ENCODE results near the gene WDR43.

WDR43 gene

GRCh38 chr2:28901841-28902240, 7.4 kb downstream of the WDR43 start:
- H3K4me3 ChIP-seq (ENCODE audit: low read length): no peak overlapping the region
- DNase-seq (ENCODE audit: low read depth): no peak
- TF ChIP-seq, protein P1, sequence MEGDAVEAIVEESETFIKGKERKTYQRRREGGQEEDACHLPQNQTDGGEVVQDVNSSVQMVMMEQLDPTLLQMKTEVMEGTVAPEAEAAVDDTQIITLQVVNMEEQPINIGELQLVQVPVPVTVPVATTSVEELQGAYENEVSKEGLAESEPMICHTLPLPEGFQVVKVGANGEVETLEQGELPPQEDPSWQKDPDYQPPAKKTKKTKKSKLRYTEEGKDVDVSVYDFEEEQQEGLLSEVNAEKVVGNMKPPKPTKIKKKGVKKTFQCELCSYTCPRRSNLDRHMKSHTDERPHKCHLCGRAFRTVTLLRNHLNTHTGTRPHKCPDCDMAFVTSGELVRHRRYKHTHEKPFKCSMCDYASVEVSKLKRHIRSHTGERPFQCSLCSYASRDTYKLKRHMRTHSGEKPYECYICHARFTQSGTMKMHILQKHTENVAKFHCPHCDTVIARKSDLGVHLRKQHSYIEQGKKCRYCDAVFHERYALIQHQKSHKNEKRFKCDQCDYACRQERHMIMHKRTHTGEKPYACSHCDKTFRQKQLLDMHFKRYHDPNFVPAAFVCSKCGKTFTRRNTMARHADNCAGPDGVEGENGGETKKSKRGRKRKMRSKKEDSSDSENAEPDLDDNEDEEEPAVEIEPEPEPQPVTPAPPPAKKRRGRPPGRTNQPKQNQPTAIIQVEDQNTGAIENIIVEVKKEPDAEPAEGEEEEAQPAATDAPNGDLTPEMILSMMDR (conservative IDR thresholded peaks at IDR 0.05; ENCODE audit: low read depth, low read length): no peak

GRCh38 chr2:28902584-28902983, 8.1 kb downstream of the WDR43 start:
- DNase-seq (ENCODE audit: low read depth): no peak
- H3K4me3 ChIP-seq (ENCODE audit: low read length): no peak overlapping the region
- TF ChIP-seq, protein P1 (conservative IDR thresholded peaks at IDR 0.05; ENCODE audit: low read depth, low read length): no peak

DNA sequence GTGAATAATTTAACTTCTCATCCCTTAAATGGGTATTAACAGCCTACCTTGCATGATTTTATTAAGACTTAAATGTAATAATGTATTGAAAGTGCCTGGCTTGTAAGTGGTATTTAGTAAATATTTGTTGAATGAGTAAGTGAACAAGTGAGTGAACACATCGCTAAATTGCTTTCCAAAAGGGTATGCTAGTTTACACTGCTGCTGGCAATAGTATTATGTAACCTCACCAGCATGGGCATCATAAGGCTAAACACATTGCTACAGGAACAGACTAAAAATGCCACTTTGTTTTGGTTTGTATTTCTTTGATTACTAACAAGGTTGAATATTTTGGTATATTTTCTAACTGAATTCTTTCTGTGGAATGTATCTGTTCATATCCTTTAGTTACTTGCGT, 9.8 kb downstream of the WDR43 start:
- peak; percentile 51 for DNase-seq (ENCODE audit: low read depth)
- TF ChIP-seq, protein P1 (conservative IDR thresholded peaks at IDR 0.05; ENCODE audit: low read depth, low read length): no peak

DNA sequence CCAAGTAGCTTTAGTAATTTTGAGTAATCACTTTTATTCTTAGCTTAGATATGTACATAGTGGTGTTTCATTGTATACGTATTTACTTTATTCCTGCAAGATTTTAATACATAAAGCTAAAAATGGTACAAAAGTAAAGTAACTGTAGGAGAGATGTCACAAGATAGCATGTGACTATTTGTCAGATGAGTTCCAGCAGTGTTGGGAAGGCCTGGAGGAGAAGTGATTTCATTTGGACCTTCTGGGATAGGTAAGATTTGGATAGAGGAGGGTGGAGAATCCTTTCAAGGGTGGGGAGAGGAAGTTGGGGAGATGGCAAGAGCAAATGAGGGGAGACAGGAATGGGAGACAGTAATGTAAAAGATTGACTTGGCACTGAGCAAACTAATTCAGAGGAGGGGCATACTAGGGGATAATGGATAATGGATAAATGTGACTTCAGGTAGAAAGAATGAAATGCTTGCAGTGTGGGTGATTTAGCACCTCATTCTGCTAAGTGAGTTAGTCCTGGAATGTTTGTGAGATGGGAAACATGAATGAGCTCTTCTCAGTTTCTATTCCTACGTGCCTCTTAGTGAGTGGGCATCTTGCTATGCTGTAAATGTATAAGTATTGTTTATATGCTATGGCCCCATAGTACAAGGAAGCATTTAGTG, 10.5 kb downstream of the WDR43 start:
- TF ChIP-seq, protein P1 (conservative IDR thresholded peaks at IDR 0.05; ENCODE audit: low read depth, low read length): no peak
- H3K4me3 ChIP-seq (ENCODE audit: low read length): no peak overlapping the region
- DNase-seq (ENCODE audit: low read depth): no peak

More for the DNA sequence above, 9.8 kb downstream of the WDR43 start:
- no peak overlapping the region for H3K4me3 ChIP-seq (ENCODE audit: low read length)

GRCh38 chr2:28905533-28905932, 11.1 kb downstream of the WDR43 start:
- H3K4me3 ChIP-seq (ENCODE audit: low read length): no peak overlapping the region
- TF ChIP-seq, protein P1 (conservative IDR thresholded peaks at IDR 0.05; ENCODE audit: low read depth, low read length): no peak
- no peak for DNase-seq (ENCODE audit: low read depth)

- no peak overlapping the region for H3K4me3 ChIP-seq (ENCODE audit: low read length)
- DNase-seq (ENCODE audit: low read depth): no peak
- TF ChIP-seq, protein P1 (conservative IDR thresholded peaks at IDR 0.05; ENCODE audit: low read depth, low read length): no peak
Measured at GRCh38 chr2:28906376-28906775, 11.9 kb downstream of the WDR43 start.

GRCh38 chr2:28906821-28907220, 12.4 kb downstream of the WDR43 start:
- H3K4me3 ChIP-seq (ENCODE audit: low read length): no peak overlapping the region
- TF ChIP-seq, protein P1 (conservative IDR thresholded peaks at IDR 0.05; ENCODE audit: low read depth, low read length): no peak
- no peak for DNase-seq (ENCODE audit: low read depth)
